Sigmoid colon (tissue), 4 donors: ENCODE measurements around the gene CNRIP1.

Experiments used
- CTCF ChIP-seq, 4 experiments: fragments of 450-650 bp in 3 of 4; fragments of 200-600 bp in 1 of 4; IDR thresholded peaks; one replicate each; pipeline ENCODE4 v1.5.1; 2016 to 2019; ENCODE audit warnings: antibody characterized with exemption in 4 of 4, mild to moderate bottlenecking in 3 of 4, moderate library complexity in 2 of 4
- EP300 ChIP-seq, 4 donors: sonication (generic); formaldehyde crosslinking; IDR thresholded peaks; one replicate each; pipeline ENCODE4 v1.6.1; 2017; ENCODE audit warnings: antibody characterized with exemption in 4 of 4
- POLR2AphosphoS5 ChIP-seq, 4 donors: sonication (generic); formaldehyde crosslinking; IDR thresholded peaks; one replicate each; pipeline ENCODE4 v1.6.1; 2017; ENCODE audit warnings: antibody characterized with exemption in 4 of 4

GRCh38 chr2:68362749-68363148 lies 43.0 kb upstream of the CNRIP1 start:
- TF ChIP-seq CTCF (IDR thresholded peaks at IDR 0.05) = no peak
- TF ChIP-seq EP300 (IDR thresholded peaks at IDR 0.05) = no peak
- TF ChIP-seq POLR2AphosphoS5 (IDR thresholded peaks at IDR 0.05) = no peak
